GM12875 (cell line): Measurements from ENCODE around the gene RAMAC.
"Not testable (repeated sequence)": the region's sequence is repeated elsewhere in the genome, so short reads cannot be mapped to it uniquely, and the experiment has no call there.

Source experiments
- H3K4me3 ChIP-seq: one replicate; pipeline ENCODE4 v1.5.1; 2011; ENCODE audit warnings: low read depth, low read length, control low read depth
- TF ChIP-seq, protein P1 (sequence below): IDR thresholded peaks from 2 replicates; pipeline ENCODE4 v1.5.1; 2011; ENCODE audit warnings: low read depth, mild to moderate bottlenecking, control low read depth, inconsistent platforms, low read length, moderate library complexity, borderline replicate concordance; ENCODE audit not compliant: insufficient read depth

RAMAC gene

DNA sequence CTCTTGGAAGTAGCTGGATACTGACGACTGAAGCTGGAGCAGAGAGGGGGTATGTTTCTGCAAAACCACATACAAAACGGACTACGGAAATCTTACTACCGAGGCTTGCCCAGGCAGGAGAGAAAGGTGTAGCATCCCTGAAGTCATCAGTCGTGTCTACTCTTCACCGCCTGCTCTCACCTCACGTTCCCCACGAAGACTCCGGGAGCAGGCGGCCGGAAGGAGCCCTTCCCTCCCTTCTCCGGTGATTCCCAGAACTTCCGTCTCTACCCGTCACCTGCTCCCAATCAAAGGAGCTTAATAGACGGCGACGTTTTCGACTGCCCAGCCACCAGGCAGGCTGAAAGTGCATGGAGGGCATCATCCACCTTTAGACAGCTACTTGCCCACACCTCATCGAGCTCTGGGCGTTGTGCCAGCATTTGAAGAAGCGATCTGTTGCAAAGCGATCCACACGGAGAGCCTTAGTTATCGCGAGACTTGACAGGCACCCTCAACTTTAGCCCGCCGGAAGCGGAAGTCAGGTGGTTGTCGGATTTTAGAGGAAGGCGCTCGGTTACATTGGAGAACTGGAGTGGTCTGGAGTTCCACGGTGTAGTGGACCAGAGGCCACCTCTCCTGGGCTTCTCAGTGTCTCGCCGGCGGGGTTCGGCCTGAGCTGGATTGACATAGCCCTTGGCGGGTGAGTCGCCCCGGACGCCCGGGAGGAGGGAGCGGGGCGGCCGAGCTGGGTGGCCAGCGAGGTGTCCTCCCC is at the start of gene RAMAC:
Gene RAMAC (plus strand): TSS at position 523 of the 754 bp plus-strand sequence. CDS start 2,809 bp downstream, outside the sequence.
- TF ChIP-seq, protein P1, sequence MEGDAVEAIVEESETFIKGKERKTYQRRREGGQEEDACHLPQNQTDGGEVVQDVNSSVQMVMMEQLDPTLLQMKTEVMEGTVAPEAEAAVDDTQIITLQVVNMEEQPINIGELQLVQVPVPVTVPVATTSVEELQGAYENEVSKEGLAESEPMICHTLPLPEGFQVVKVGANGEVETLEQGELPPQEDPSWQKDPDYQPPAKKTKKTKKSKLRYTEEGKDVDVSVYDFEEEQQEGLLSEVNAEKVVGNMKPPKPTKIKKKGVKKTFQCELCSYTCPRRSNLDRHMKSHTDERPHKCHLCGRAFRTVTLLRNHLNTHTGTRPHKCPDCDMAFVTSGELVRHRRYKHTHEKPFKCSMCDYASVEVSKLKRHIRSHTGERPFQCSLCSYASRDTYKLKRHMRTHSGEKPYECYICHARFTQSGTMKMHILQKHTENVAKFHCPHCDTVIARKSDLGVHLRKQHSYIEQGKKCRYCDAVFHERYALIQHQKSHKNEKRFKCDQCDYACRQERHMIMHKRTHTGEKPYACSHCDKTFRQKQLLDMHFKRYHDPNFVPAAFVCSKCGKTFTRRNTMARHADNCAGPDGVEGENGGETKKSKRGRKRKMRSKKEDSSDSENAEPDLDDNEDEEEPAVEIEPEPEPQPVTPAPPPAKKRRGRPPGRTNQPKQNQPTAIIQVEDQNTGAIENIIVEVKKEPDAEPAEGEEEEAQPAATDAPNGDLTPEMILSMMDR = no peak
- H3K4me3 ChIP-seq = peak within 1 kb of the TSS; percentile 74

GRCh38 chr15:82936966-82937711 is 48.9 kb upstream of the RAMAC start:
- H3K4me3 ChIP-seq = no peak overlapping the region
- TF ChIP-seq, protein P1 = no peak

DNA sequence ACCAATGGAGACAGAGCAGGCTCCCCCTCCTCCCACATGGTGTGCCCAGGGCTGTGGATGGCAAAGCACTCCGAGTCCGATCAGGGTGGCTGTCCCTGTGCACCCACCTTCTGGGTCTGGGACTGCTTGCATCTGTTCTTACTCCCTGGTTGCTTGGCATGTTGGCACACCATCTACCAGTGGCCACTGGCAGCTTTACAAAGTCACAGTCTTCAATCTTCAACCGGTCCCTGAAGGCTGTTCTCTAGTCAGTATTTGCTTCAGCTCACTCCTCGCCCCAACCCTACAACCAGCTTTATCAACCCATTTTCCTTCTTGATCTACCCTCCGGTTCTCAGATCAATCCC is 48.3 kb upstream of the RAMAC start:
- no peak overlapping the region for H3K4me3 ChIP-seq
- TF ChIP-seq, protein P1 = no peak

DNA sequence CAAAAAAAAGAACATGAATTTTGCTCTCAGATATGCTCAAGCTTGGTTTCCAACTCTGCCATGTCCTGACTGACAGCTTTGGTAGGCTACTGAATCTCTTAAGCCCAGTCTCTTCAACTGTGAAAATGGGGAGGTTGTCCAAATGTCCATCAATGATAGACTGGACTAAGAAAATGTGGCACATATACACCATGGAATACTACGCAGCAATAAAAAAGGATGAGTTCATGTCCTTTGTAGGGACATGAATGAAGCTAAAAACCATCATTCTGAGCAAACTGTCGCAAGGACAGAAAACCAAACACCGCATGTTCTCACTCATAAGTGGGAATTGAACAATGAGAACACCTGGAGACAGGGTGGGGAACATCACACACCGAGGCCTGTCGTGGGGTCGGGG is 46.3 kb upstream of the RAMAC start:
- H3K4me3 ChIP-seq = not testable (repeated sequence)

DNA sequence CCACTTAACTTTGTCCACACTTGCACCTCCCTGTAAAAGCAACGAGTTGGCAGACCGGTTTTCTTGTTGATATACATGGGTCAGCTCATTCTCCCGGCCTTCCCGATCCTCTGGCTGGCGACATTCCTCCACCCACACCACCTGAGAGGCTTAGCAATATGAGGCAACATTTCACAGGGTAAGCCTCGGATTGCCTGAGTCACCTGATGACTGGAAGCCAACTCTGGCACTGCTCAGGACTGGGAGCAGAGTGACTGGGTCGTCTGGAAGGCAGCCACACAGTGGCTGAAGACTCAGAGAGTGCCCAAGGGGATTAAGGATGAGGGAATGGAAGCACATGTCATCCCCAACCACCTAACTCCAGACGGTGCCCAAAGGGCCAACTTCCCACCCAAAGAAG is 43.3 kb upstream of the RAMAC start:
- no peak overlapping the region for H3K4me3 ChIP-seq
- TF ChIP-seq, protein P1 = no peak

- TF ChIP-seq, protein P1 = no peak
- H3K4me3 ChIP-seq = no peak overlapping the region
Observed at GRCh38 chr15:82943176-82943575, 42.8 kb upstream of the RAMAC start.

GRCh38 chr15:82944056-82944455 is 42.0 kb upstream of the RAMAC start:
- no peak overlapping the region for H3K4me3 ChIP-seq
- TF ChIP-seq, protein P1 = no peak
